Measurements from ENCODE around the gene COMMD3.

COMMD3 gene

GRCh38 chr10:22366771-22367170 lies 50.6 kb downstream of the COMMD3 start:
- DNase-seq (ENCODE audit: low read depth): no peak

GRCh38 chr10:22367471-22367870 lies 51.3 kb downstream of the COMMD3 start:
- DNase-seq (ENCODE audit: low read depth): no peak

- DNase-seq (ENCODE audit: low read depth): no peak
These were observed 52.2 kb downstream of the COMMD3 start for GRCh38 chr10:22368402-22368801.

- DNase-seq (ENCODE audit: low read depth): no peak
These were observed 52.8 kb downstream of the COMMD3 start for GRCh38 chr10:22368981-22369380.

- DNase-seq (ENCODE audit: low read depth): no peak
These were observed 53.4 kb downstream of the COMMD3 start for GRCh38 chr10:22369434-22370072.

Measured in activated T-helper 9 cell treated with anti-CD3 and anti-CD28 coated beads, Interleukin-2, amount 50 U/mL, for 16 hours (primary cell).